ENCODE results near the gene PPFIA2. TPM values are rescaled to one million over a fixed set of nuclear protein-coding genes. Genes with fewer than 3 reads are reported as not detected.

Gene PPFIA2
- total RNA-seq, 1 experiment from 2014 or later, result not detected

- H3K9me3 Mint-ChIP-seq (ENCODE audit: unreplicated experiment), result no peaks in the 10 kb centered on the region
- BruUV-seq (replicated peaks), result no TSS peak
- Histone ChIP-seq H3K4me3 (ENCODE audit: low read depth, low read length) (no peak overlapping the region), H3K9me3 (no peaks in the 10 kb centered on the region), H3K4me1 (no peaks in the 10 kb centered on the region), H3K36me3 (ENCODE audit: control insufficient read depth, insufficient read depth, low read length) (no peaks in the 10 kb centered on the region), H3K27me3 (replicated peaks; ENCODE audit: control insufficient read depth, insufficient read depth, low read length) (no peaks in the 10 kb centered on the region)
- intact Hi-C loops (cut with micrococcal nuclease; ENCODE audit: unreplicated experiment), result no loop called here
- H3K4me3 Mint-ChIP-seq (ENCODE audit: unreplicated experiment), result no peak overlapping the region
- POLR2A ChIA-PET, result no interaction called here
- peaks cover 3% of the 10 kb centered on the region for H3K27me3 Mint-ChIP-seq (ENCODE audit: insufficient read depth, unreplicated experiment)
- no peak for DNase-seq
- no peaks in the 10 kb centered on the region for H3K4me1 Mint-ChIP-seq (ENCODE audit: low read depth, unreplicated experiment)
- TF ChIP-seq CTCF (IDR thresholded peaks at IDR 0.05; ENCODE audit: insufficient read depth in 1 of 2, low read depth in 1 of 2, low read length in 1 of 2, severe bottlenecking in 1 of 2, unreplicated experiment in 1 of 2), result no peak
- no peak overlapping the region for H3K27ac Mint-ChIP-seq (ENCODE audit: unreplicated experiment)
- H3K36me3 Mint-ChIP-seq (ENCODE audit: insufficient read depth, unreplicated experiment), result no peaks in the 10 kb centered on the region
- CTCF ChIA-PET, result no interaction called here
Measured at GRCh38 chr12:81221681-81222080, 537.5 kb downstream of the PPFIA2 start.

DNA sequence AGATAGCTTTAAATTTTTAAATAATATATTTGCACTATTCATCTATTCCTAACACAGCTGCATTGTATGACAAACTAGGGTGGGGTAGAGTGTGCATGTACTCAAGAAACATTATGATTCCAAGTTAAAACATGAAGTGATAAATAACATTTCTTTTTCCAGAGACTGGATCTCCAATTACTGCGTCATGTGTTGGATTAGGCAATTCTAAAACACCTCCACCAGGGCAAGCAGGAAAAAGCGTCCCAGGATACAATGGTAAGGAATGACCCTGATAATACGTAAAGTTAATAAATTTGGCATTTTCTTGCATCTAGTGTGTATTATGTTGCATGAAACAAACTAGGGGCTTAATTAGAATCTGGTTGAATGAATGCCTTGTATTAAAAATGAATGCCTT lies 542.4 kb downstream of the PPFIA2 start:
- H3K27ac Mint-ChIP-seq (ENCODE audit: unreplicated experiment), result no peak overlapping the region

DNA sequence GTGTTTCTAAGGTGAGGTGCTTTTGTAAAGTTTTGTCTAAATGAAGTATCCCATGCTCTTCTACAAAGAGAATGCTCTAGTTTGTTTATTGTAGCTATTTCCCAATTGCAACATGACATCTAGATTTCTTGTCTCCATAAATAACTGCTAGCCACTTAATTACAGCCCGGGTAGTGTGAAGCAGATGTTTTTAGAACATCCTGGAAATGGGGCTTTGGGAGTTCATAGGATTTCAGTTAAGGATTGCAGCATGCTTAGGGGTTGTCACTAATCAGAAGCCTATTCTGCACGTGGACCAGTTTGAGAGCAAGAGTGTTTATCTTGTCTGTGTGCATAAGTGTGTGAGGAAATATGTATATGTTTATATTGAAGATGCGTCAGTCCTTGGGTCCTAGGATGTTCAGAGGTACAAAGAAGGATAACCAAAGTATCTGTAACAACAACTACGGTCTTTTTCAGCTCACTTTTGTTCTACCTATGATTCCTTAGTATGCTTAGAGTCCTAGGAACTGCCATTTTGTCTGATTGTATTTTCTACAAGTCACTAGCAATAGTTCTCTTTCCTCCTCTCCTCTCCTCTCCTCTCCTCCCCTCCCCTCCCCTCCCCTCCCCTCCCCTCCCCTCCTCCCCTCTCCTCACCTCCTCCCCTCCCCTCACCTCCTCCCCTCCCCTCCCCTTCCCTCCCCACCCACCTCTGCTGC lies 546.0 kb downstream of the PPFIA2 start:
- no peak overlapping the region for H3K27ac Mint-ChIP-seq (ENCODE audit: unreplicated experiment)
- no peaks in the 10 kb centered on the region for H3K9me3 ChIP-seq
- no peak for DNase-seq
- H3K4me1 ChIP-seq, result peaks cover 9% of the 10 kb centered on the region
- H3K36me3 ChIP-seq (ENCODE audit: control insufficient read depth, insufficient read depth, low read length), result no peaks in the 10 kb centered on the region
- H3K27me3 Mint-ChIP-seq (ENCODE audit: insufficient read depth, unreplicated experiment), result no peaks in the 10 kb centered on the region
- H3K9me3 Mint-ChIP-seq (ENCODE audit: unreplicated experiment), result peaks cover 9% of the 10 kb centered on the region
- H3K27me3 ChIP-seq (replicated peaks; ENCODE audit: control insufficient read depth, insufficient read depth, low read length), result no peaks in the 10 kb centered on the region
- peaks cover 17% of the 10 kb centered on the region for H3K4me1 Mint-ChIP-seq (ENCODE audit: low read depth, unreplicated experiment)
- TF ChIP-seq CTCF (IDR thresholded peaks at IDR 0.05; ENCODE audit: insufficient read depth in 1 of 2, low read depth in 1 of 2, low read length in 1 of 2, severe bottlenecking in 1 of 2, unreplicated experiment in 1 of 2), result no peak
- no peaks in the 10 kb centered on the region for H3K36me3 Mint-ChIP-seq (ENCODE audit: insufficient read depth, unreplicated experiment)
- ChIA-PET POLR2A (no interaction called here), CTCF (no interaction called here)
- no TSS peak for BruUV-seq (replicated peaks)
- no peak overlapping the region for H3K4me3 ChIP-seq (ENCODE audit: low read depth, low read length)
- intact Hi-C loops (cut with micrococcal nuclease; ENCODE audit: unreplicated experiment), result no loop called here
- H3K4me3 Mint-ChIP-seq (ENCODE audit: unreplicated experiment), result no peak overlapping the region

More for the DNA sequence above, 542.4 kb downstream of the PPFIA2 start:
- H3K9me3 ChIP-seq, result no peaks in the 10 kb centered on the region
- no peak for TF ChIP-seq CTCF (IDR thresholded peaks at IDR 0.05; ENCODE audit: insufficient read depth in 1 of 2, low read depth in 1 of 2, low read length in 1 of 2, severe bottlenecking in 1 of 2, unreplicated experiment in 1 of 2)
- Mint-ChIP-seq H3K4me3 (ENCODE audit: unreplicated experiment) (no peak overlapping the region), H3K9me3 (ENCODE audit: unreplicated experiment) (peaks cover 9% of the 10 kb centered on the region), H3K4me1 (ENCODE audit: low read depth, unreplicated experiment) (peaks cover 5% of the 10 kb centered on the region), H3K36me3 (ENCODE audit: insufficient read depth, unreplicated experiment) (no peaks in the 10 kb centered on the region), H3K27me3 (ENCODE audit: insufficient read depth, unreplicated experiment) (no peaks in the 10 kb centered on the region)
- CTCF ChIA-PET, result no interaction called here
- POLR2A ChIA-PET, result no interaction called here
- H3K4me3 ChIP-seq (ENCODE audit: low read depth, low read length), result no peak overlapping the region
- H3K36me3 ChIP-seq (ENCODE audit: control insufficient read depth, insufficient read depth, low read length), result no peaks in the 10 kb centered on the region
- no peaks in the 10 kb centered on the region for H3K4me1 ChIP-seq
- no peak for DNase-seq
- BruUV-seq (replicated peaks), result no TSS peak
- H3K27me3 ChIP-seq (replicated peaks; ENCODE audit: control insufficient read depth, insufficient read depth, low read length), result no peaks in the 10 kb centered on the region
- intact Hi-C loops (cut with micrococcal nuclease; ENCODE audit: unreplicated experiment), result no loop called here
